Endothelial cell (in vitro differentiated cells): ENCODE measurements around the gene DPM1. TPM values are rescaled to one million over a fixed set of nuclear protein-coding genes. Genes with fewer than 3 reads are reported as not detected.
A peak's percentile ranks its signal among the peaks of the same experiment; 100 is the strongest.

Source experiments
- DNase-seq: peaks from one replicate; pipeline ENCODE4 v3.0.0; 2021; ENCODE audit warnings: low spot score
- H3K27ac Mint-ChIP-seq: one replicate; pipeline ENCODE4 v1.8.0; 2021; ENCODE audit warnings: mixed read lengths, inconsistent platforms; ENCODE audit not compliant: unreplicated experiment
- H3K27me3 Mint-ChIP-seq: one replicate; pipeline ENCODE4 v1.8.0; 2021; ENCODE audit warnings: mild to moderate bottlenecking, moderate library complexity, mixed read lengths, inconsistent platforms; ENCODE audit not compliant: unreplicated experiment
- H3K36me3 Mint-ChIP-seq: one replicate; pipeline ENCODE4 v1.8.0; 2021; ENCODE audit warnings: mild to moderate bottlenecking, low read depth, mixed read lengths, inconsistent platforms; ENCODE audit not compliant: unreplicated experiment
- H3K4me1 Mint-ChIP-seq: one replicate; pipeline ENCODE4 v1.8.0; 2021; ENCODE audit warnings: mild to moderate bottlenecking, mixed read lengths, inconsistent platforms; ENCODE audit not compliant: unreplicated experiment
- H3K4me3 Mint-ChIP-seq: one replicate; pipeline ENCODE4 v1.8.0; 2021; ENCODE audit warnings: mild to moderate bottlenecking, mixed read lengths, inconsistent platforms; ENCODE audit not compliant: unreplicated experiment
- H3K9me3 Mint-ChIP-seq: one replicate; pipeline ENCODE4 v1.8.0; 2021; ENCODE audit warnings: mixed read lengths, inconsistent platforms; ENCODE audit not compliant: unreplicated experiment
- CTCF ChIP-seq: fragments of 200-600 bp; sonication (generic); IDR thresholded peaks from one replicate; pipeline ENCODE4 v1.5.0; 2021; ENCODE audit warnings: antibody characterized with exemption; ENCODE audit not compliant: unreplicated experiment
- total RNA-seq: library from RNA; stranded (reverse); fragmentation: NEBNext Ultra II Directional; extraction: Animal tissue kit (Norgen Biotek cat#: 25700); gene quantifications from one replicate; pipeline ENCODE4 v1.2.1, GENCODE V29; 2021; ENCODE audit not compliant: unreplicated experiment

The DPM1 gene
- total RNA-seq, 1 donor from 2014 or later = 40.0 TPM

GRCh38 chr20:50885781-50886180 is 72.6 kb downstream of the DPM1 start:
- Mint-ChIP-seq H3K4me1 (no peaks in the 10 kb centered on the region), H3K4me3 (no peak overlapping the region), H3K36me3 (peaks cover 9% of the 10 kb centered on the region), H3K27ac (no peak overlapping the region), H3K9me3 (no peaks in the 10 kb centered on the region), H3K27me3 (peaks cover 4% of the 10 kb centered on the region)
- TF ChIP-seq CTCF = no peak
- DNase-seq = no peak

- Mint-ChIP-seq H3K36me3 (peaks cover 9% of the 10 kb centered on the region), H3K27ac (peak overlapping the region; percentile 15), H3K4me3 (no peak overlapping the region), H3K4me1 (peaks cover 4% of the 10 kb centered on the region), H3K27me3 (peaks cover 4% of the 10 kb centered on the region), H3K9me3 (no peaks in the 10 kb centered on the region)
- TF ChIP-seq CTCF = no peak
- no peak for DNase-seq
Measured at GRCh38 chr20:50885068-50885467, 73.3 kb downstream of the DPM1 start.

Other genes starting within 250 kb of the DPM1 start
- gene PARD6B, start 227.0 kb downstream of the DPM1 start, total RNA-seq = 7.1 TPM
- 7.6 TPM for gene BCAS4, start 163.5 kb downstream of the DPM1 start, total RNA-seq
- gene ADNP, start 27.1 kb downstream of the DPM1 start, total RNA-seq = 92.7 TPM
- gene MOCS3, start 286 bp upstream of the DPM1 start, total RNA-seq = 6.3 TPM
- gene KCNG1, start 64.6 kb upstream of the DPM1 start, total RNA-seq = 4.4 TPM